Right atrium auricular region (tissue), 2 donors: Measurements from ENCODE around the gene DNAH11. TPM values are rescaled to one million over a fixed set of nuclear protein-coding genes. Genes with fewer than 3 reads are reported as not detected.

ENCODE experiments used
- DNase-seq: peaks from one replicate; pipeline ENCODE4 v3.0.0-alpha.2; 2019; ENCODE audit warnings: low spot score
- H3K27ac ChIP-seq, 2 donors: fragments of 200-600 bp; sonication (generic); 1 replicate in 1 of 2; 2 replicates in 1 of 2; pipeline ENCODE4 v1.5.1; 2016 to 2019
- H3K27me3 ChIP-seq, 2 donors: fragments of 200-600 bp; sonication (generic); one replicate each; pipeline versions ENCODE4 v1.5.1 to v1.6.0; 2017 to 2019
- H3K36me3 ChIP-seq: fragments of 200-600 bp; sonication (generic); one replicate; pipeline ENCODE4 v1.5.1; 2016
- H3K4me1 ChIP-seq, 2 donors: fragments of 200-600 bp; sonication (generic); one replicate each; pipeline versions ENCODE4 v1.5.1 to v1.6.0; 2017 to 2019
- H3K4me3 ChIP-seq, 2 donors: fragments of 200-600 bp; sonication (generic); 1 replicate in 1 of 2; 2 replicates in 1 of 2; pipeline ENCODE4 v1.5.1; 2017 to 2019; ENCODE audit warnings: mild to moderate bottlenecking in 1 of 2, moderate library complexity in 1 of 2
- H3K9me3 ChIP-seq, 2 donors: fragments of 200-600 bp; sonication (generic); one replicate each; pipeline ENCODE4 v1.5.1; 2019
- total RNA-seq, 2 donors: library from RNA; depleted of rRNA; stranded (reverse); fragments of >200 nt; gene quantifications; one replicate each; pipeline ENCODE4 v1.1.0, GENCODE V29; 2016
- TF ChIP-seq, protein P1 (sequence below), 2 donors: fragments of 200-600 bp; sonication (generic); IDR thresholded peaks; one replicate each; pipeline ENCODE4 v1.5.1; 2019; ENCODE audit warnings: antibody characterized with exemption in 2 of 2

The DNAH11 gene
- total RNA-seq, 2 donors from 2014 or later, result 2.8 to 3.5 TPM

DNA sequence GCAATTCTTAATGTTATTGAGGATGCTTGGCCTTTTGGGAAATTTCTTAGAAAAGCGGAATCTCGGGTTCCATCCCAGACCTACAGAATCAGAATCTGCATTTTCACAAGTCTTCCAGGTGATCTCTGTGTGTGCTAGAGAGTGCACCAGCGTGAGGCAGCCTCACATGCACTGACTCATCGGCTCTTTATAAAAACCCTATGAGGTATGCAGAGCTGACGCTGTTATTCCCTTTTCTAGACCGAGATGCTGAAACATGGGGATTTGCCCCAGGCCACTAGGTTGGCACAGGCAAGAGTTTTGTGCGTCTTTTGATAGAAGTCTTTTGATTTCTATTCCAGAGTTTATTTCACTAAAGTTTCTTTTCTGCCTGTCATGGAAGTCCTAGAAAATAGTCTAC, 341.7 kb downstream of the DNAH11 start:
- DNase-seq, result no peak
- Histone ChIP-seq H3K27me3 (no peaks in the 10 kb centered on the region), H3K4me3 (no peak overlapping the region), H3K27ac (no peak overlapping the region), H3K4me1 (no peaks in the 10 kb centered on the region), H3K36me3 (no peaks in the 10 kb centered on the region), H3K9me3 (no peaks in the 10 kb centered on the region)
- TF ChIP-seq, protein P1, sequence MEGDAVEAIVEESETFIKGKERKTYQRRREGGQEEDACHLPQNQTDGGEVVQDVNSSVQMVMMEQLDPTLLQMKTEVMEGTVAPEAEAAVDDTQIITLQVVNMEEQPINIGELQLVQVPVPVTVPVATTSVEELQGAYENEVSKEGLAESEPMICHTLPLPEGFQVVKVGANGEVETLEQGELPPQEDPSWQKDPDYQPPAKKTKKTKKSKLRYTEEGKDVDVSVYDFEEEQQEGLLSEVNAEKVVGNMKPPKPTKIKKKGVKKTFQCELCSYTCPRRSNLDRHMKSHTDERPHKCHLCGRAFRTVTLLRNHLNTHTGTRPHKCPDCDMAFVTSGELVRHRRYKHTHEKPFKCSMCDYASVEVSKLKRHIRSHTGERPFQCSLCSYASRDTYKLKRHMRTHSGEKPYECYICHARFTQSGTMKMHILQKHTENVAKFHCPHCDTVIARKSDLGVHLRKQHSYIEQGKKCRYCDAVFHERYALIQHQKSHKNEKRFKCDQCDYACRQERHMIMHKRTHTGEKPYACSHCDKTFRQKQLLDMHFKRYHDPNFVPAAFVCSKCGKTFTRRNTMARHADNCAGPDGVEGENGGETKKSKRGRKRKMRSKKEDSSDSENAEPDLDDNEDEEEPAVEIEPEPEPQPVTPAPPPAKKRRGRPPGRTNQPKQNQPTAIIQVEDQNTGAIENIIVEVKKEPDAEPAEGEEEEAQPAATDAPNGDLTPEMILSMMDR (IDR thresholded peaks at IDR 0.05), result no peak

DNA sequence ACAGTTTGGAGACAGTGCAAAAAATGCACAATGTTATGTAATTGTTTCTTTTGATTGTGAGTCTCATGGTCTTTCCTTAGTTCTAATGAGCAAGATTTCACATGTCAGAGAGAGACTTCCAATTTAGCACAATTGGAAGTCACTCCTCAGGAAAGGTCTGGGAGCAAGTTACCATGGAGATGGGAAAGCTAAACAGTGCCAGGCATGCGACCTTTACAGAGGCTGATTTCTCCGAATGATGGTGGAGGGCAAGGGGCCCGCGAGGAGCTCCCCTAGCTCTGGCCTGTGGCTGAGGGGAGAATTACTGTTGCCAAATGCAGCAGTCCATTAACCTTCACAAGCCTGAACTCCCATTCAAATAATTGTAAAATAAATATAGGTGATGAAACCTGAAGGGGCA, 343.6 kb downstream of the DNAH11 start:
- H3K36me3 ChIP-seq, result no peaks in the 10 kb centered on the region
- TF ChIP-seq, protein P1 (IDR thresholded peaks at IDR 0.05), result no peak
- H3K4me1 ChIP-seq, result no peaks in the 10 kb centered on the region
- H3K4me3 ChIP-seq, result no peak overlapping the region
- no peaks in the 10 kb centered on the region for H3K27me3 ChIP-seq
- no peak for DNase-seq
- H3K27ac ChIP-seq, result no peak overlapping the region
- H3K9me3 ChIP-seq, result no peaks in the 10 kb centered on the region

GRCh38 chr7:21887353-21887752, 344.5 kb downstream of the DNAH11 start:
- H3K4me1 ChIP-seq, result no peaks in the 10 kb centered on the region
- H3K27ac ChIP-seq, result no peak overlapping the region
- H3K27me3 ChIP-seq, result no peaks in the 10 kb centered on the region
- H3K4me3 ChIP-seq, result no peak overlapping the region
- DNase-seq, result no peak
- TF ChIP-seq, protein P1 (IDR thresholded peaks at IDR 0.05), result no peak
- no peaks in the 10 kb centered on the region for H3K9me3 ChIP-seq
- no peaks in the 10 kb centered on the region for H3K36me3 ChIP-seq

- TF ChIP-seq, protein P1 (IDR thresholded peaks at IDR 0.05), result no peak
Observed at GRCh38 chr7:21887779-21888178, 344.9 kb downstream of the DNAH11 start.

GRCh38 chr7:21891291-21891690, 348.5 kb downstream of the DNAH11 start:
- no peaks in the 10 kb centered on the region for H3K4me1 ChIP-seq
- TF ChIP-seq, protein P1 (IDR thresholded peaks at IDR 0.05), result no peak
- H3K4me3 ChIP-seq, result no peak overlapping the region
- DNase-seq, result no peak
- H3K27me3 ChIP-seq, result no peaks in the 10 kb centered on the region
- H3K9me3 ChIP-seq, result no peaks in the 10 kb centered on the region
- H3K36me3 ChIP-seq, result no peaks in the 10 kb centered on the region
- H3K27ac ChIP-seq, result no peak overlapping the region

More at GRCh38 chr7:21887779-21888178, 344.9 kb downstream of the DNAH11 start:
- DNase-seq, result no peak
- no peaks in the 10 kb centered on the region for H3K4me1 ChIP-seq
- no peaks in the 10 kb centered on the region for H3K27me3 ChIP-seq
- no peaks in the 10 kb centered on the region for H3K9me3 ChIP-seq
- H3K4me3 ChIP-seq, result no peak overlapping the region
- H3K36me3 ChIP-seq, result no peaks in the 10 kb centered on the region
- no peak overlapping the region for H3K27ac ChIP-seq

- no peak for DNase-seq
- H3K4me3 ChIP-seq, result no peak overlapping the region
Observed at GRCh38 chr7:21893401-21893800, 350.6 kb downstream of the DNAH11 start.

More at GRCh38 chr7:21893401-21893800, 350.6 kb downstream of the DNAH11 start:
- Histone ChIP-seq H3K4me1 (no peaks in the 10 kb centered on the region), H3K9me3 (no peaks in the 10 kb centered on the region), H3K27me3 (no peaks in the 10 kb centered on the region), H3K27ac (no peak overlapping the region), H3K36me3 (no peaks in the 10 kb centered on the region)
- TF ChIP-seq, protein P1 (IDR thresholded peaks at IDR 0.05), result no peak
